Measurements from ENCODE around the gene FDX1.

FDX1 gene

GRCh38 chr11:110431674-110432073, 1.9 kb downstream of the FDX1 start:
- no peak for DNase-seq

- DNase-seq, result no peak
These were observed 3.1 kb downstream of the FDX1 start for GRCh38 chr11:110432713-110433392.

DNA sequence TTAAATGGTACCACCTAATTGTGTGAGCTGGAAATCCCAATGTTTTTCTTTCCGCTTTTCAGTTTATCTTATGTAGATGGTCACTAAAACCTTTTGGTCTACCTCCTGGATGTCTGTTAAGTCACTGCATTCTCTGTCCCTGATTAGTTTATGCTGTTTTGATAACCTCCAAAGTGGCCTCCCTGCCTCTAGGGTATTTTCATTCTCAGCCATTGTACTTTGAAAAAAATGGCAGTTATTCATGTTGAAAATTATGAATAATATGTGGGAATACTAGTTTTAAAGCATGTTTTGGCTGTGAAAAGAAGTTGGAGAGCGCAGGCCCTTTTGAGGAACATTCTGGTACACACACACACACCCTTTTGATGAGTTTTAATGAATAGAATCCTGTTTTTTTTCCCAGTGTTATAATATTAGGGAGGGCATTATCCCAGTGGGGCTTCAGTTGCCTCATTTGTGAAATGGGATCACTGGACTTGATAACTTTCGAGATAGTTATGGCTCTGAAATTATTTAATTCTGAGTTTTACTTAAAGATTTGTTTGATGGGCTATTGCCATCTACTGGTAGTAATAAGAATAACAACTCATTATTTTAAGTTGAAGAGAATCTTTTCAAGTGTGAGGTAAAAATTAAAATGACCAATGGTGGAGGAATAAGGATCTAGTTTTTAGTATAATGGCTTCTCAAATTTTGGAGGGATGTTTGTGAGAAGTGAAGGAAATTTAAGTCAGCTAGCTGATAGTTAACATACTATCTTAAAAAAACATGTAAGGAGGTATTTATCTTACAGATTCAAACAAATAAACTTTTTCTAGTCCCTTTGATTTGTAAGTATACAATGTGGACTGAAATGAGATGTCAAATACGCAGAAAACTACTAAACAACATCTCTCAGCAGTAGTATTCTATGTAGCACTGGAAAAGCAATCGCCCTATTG, 3.9 kb downstream of the FDX1 start:
- DNase-seq, result no peak

DNA sequence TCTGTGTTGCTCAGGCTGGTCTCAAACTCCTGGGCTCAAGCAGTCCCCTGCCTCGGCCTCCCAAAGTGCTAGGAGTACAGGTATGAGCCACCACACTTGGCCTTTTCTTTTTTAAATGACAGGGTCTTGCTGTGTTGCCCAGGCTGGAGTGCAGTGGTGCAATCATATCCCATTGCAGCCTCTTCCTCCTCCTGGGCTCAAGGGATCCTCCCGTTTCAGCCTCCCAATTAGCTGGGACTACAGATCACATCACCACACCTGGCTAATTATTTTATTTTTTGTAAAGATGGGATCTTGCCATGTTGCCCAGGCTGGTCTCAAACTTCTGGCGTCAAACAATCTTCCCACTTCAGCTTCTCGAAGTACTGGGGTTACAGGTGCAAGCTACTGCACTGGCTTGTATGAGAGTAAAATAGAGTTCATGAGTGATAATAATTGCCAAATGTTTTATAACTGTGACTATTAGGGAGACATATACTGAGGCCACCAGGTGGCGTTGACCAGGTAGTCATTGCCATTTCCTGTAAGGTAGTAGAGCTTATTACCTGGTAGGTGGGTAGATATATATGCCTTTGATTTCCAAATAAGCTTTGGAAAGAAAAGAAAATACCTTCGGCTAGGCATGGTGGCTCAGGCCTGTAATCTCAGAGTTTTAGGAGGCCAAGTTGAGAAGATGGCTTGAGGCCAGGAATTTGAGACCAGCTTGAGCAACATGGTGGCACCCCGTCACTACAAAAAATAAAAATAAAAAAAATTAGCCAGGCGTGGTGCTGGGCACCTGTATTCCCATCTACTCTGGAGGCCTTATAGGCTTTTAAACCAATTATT, 5.4 kb downstream of the FDX1 start:
- DNase-seq, result no peak

DNA sequence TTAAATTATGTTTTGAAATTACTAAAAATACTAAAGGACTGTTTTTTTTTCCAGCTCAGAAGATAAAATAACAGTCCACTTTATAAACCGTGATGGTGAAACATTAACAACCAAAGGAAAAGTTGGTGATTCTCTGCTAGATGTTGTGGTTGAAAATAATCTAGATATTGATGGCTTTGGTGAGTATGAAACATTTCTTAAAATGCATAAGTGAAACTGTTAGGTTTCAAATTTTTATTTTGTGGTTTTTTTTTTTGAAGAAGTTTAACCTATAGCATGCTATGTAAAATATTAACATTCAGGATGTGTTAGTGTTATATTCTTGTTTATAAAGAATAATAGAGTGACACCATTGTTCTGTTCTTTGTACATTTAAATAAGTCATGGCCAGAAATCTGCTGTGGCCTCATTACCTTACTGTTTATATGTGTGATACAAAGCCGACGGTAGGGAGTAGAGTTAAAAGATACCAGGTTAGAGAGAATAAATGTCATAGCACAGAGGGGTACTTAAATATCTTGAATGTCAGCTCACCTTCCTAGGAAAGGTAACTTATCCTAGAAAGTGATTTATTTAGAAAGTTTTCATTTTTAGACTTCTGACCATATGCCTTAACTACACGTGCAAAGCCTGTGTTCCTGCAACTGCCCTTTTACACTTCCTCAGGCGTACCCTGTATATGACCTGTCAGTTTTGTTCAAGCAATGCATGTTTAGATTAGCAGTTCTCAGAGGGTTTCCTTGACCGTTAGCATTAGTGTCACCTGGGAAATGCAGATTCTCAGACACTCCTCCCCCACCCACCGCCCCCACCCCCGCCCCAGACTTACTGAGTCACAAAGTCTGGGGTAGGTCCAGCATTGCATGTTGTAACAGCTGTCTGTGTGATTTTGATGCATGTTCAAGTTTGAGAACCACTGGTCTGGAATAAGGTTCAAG, 6.3 kb downstream of the FDX1 start:
- no peak for DNase-seq

- DNase-seq, result no peak
These were observed 8.3 kb downstream of the FDX1 start for GRCh38 chr11:110438017-110438416.

DNA sequence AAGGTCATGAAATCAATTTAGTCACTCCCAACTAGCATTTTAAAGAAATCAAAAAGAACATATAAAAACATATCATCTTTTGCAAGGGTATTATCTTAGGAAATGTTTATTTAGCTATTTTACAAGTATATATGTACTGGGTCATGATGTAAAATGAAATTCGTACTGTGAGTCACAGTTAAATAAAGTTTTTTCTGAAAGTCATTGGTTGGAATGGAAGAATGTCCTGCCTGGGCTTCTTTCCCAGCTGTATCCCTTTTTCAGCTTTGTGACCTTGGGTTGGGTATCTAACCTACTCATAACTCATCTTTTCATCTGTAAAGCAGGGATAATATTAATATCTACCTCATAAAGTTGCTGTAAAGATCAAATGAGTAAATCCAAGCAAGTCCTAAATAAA, 15.7 kb downstream of the FDX1 start:
- DNase-seq, result no peak

DNA sequence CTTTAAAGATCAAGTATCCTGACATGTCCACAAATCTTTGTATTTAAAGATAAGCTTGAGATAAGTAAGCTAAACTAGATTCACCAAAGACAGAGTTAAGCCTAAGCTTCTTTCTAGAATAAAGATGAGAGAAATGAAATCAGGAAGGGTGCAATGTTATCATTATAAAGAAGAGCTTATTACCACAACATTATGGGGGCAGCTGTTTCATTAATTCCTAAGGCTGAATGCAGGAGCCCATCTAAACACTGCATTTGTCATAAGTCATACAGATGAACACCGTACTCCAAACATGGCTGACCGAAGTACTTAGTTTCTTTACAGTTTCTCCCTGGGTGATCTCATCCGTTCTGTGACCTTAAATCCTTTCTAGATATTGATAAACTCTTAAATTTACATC, 16.3 kb downstream of the FDX1 start:
- no peak for DNase-seq

DNA sequence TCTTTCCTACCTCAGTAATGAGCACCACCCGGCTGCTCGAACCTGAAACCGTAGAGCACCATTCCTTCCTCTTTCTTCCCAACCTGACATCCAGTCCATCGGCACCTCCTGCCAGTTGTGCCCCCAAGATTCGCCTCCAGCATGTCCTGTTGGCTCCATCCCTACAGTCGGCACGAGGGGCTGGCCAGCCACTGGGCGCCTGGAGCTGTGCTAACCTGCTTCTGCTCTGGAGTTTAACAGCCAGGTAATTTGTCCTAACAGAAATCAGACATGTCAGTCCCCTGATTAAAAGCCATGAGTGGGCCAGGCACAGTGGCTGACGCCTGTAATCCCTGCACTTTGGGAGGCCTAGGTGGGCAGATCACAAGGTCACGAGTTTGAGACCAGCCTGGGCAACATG, 16.8 kb downstream of the FDX1 start:
- no peak for DNase-seq

DNA sequence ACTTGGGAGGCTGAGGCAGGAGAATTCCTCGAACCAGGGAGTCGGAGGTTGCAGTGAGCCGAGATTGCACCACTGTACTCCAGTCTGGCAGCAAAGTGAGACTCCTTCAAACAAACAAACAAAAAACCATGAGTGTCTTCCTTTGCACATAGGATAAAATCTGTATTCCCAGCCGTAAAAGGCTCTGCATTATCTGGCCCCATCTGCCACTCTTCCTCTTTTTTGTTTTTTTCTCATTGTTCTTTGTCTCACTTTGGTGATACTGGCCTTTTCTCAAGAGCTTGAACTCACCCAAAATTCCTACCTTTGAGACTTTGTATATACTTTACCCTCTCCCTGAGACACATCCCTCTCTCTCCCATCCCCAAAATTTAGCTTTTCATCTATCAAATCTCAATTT, 17.6 kb downstream of the FDX1 start:
- no peak for DNase-seq

GRCh38 chr11:110447897-110448745, 18.4 kb downstream of the FDX1 start:
- DNase-seq, result no peak

DNA sequence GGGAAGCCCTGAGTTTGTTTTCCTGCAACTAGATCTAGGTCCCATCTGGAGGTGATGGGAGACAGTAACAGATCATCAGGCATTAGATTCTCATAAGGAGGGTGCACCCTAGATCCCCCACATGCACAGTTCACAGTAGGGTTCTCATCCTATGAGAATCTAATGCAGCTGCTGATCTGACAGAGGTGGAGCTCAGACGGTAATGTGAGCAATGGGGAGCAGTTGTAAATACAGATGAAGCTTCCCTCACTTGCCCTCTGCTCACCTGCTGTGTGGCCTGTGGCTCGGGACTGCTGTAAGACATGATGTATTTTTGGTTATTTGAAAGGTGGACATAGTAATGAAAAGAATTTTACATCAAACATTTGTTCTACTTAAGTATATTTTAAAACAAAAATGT, 20.5 kb downstream of the FDX1 start:
- DNase-seq, result no peak

DNA sequence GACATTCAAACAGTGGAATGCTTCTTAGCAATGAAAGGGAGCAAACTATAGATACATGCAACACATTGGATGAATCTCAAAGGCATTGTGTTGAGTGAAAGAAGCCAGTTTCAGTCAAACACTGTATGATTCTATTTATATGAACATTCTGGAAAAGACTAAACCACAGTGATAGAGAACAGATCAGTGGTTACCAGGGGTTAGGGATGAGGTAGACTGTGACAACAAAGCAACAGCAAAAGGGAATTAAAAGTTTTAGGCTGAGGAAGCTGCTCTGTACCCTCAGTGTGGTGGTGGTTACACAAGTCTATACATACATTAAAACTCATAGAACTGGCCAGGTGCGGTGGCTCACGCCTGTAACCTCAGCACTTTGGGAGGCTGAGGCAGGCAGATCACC, 23.0 kb downstream of the FDX1 start:
- no peak for DNase-seq

- no peak for DNase-seq
These were observed 24.1 kb downstream of the FDX1 start for GRCh38 chr11:110453684-110454354.

DNA sequence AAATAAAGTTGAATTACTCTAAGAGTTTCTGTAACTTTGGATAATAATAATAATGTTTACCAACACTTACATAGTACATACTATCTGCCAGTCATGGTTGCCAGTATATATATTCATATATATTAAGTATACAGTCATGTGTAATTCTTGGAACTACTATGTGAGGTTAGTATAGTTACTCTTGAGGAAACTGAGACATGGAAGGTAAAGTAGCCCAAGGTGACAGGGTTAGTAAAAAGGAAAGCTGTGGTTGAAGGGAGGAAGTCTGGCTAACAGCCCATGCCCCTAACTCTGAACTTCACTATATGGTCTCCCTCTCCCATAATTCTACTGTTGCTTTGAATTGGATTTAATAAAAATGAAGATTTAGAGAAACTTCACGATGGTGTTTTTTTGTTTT, 24.9 kb downstream of the FDX1 start:
- no peak for DNase-seq

DNA sequence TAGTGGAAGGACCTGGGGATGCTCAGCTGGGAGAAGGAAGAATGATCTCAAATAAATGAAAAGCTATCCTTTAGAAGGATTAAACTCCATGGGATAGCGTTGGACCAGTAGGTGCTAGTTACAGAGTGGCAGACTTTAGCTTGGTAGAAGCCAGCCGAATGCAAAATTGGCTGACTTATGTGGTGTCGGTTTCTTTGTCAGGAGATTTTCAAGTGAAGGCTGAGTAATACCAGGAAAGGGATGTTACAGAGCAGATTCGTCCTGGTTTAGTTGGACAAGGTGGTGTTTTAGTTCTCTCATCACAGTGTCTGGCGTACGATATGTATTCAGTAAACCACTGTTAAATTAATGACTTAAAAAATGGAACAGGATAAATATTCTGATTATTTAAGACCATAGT, 26.0 kb downstream of the FDX1 start:
- DNase-seq, result no peak

GRCh38 chr11:110463153-110463552, 33.4 kb downstream of the FDX1 start:
- DNase-seq, result no peak

GRCh38 chr11:110465231-110465630, 35.5 kb downstream of the FDX1 start:
- DNase-seq, result no peak

DNA sequence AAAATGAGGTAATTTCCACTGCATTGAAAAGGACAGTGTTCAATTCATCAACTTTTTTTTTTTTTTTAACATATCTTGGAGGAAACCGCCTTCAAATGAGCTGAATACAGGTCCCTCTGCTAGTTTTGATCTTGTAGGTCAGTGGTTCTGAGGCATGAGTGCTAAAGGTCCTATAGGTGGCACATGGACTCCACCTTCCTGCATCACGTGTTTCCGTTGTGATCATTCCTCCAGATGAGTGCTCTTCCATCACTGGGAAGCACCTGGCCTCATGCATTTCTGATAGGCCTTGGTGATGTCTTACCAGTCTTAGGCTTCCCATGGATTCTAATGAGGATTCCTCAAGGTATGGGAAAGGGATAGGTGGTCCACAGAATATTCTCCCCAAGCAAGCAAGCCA, 37.8 kb downstream of the FDX1 start:
- no peak for DNase-seq

GRCh38 chr11:110468121-110468520, 38.4 kb downstream of the FDX1 start:
- DNase-seq, result no peak

DNA sequence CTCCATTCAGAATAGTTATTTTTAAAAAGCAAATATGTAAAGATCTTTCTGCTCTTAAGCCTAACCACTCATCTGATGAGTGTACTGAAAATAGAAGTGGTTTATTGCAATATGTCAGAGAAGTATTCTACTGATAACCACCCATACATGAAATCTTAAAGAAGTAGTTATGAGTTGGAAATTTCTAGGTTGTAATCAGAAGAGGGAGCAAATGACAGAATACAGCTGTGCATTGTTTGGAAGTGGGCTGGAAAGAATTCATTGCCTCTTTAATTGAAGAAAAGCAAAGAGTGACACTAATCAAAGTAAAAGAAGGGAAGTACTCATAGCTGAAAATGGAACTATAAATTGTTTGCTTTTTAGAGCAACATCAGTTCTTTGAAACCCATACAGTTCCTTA, 39.4 kb downstream of the FDX1 start:
- no peak for DNase-seq
